Esophagus muscularis mucosa (tissue), 4 donors: Measurements from ENCODE around the gene ZFYVE27. TPM values are rescaled to one million over a fixed set of nuclear protein-coding genes. Genes with fewer than 3 reads are reported as not detected.

ENCODE experiments used
- DNase-seq: peaks from one replicate; pipeline ENCODE4 v3.0.0-alpha.2; 2017; ENCODE audit errors: extremely low spot score
- H3K27ac ChIP-seq, 4 donors: fragments of 200-600 bp; sonication (generic); replicated peaks in 1 of 4; 1 replicate in 3 of 4; 2 replicates in 1 of 4; pipeline ENCODE4 v1.5.1; 2016 to 2019; ENCODE audit warnings: mild to moderate bottlenecking in 1 of 4
- H3K27me3 ChIP-seq, 4 donors: fragments of 200-600 bp; sonication (generic); one replicate each; pipeline versions ENCODE4 v1.5.1 to v1.6.0; 2016 to 2019
- H3K36me3 ChIP-seq, 4 donors: fragments of 200-600 bp; sonication (generic); one replicate each; pipeline ENCODE4 v1.5.1; 2016 to 2019
- H3K4me1 ChIP-seq, 4 donors: fragments of 200-600 bp; sonication (generic); one replicate each; pipeline ENCODE4 v1.5.1; 2016 to 2019
- H3K4me3 ChIP-seq, 4 donors: fragments of 200-600 bp; sonication (generic); 1 replicate in 2 of 4; 2 replicates in 2 of 4; pipeline ENCODE4 v1.5.1; 2016 to 2019; ENCODE audit warnings: mild to moderate bottlenecking in 4 of 4, moderate library complexity in 1 of 4
- H3K9me3 ChIP-seq, 4 donors: fragments of 200-600 bp; sonication (generic); 1 replicate in 3 of 4; 2 replicates in 1 of 4; pipeline ENCODE4 v1.5.1; 2016 to 2019
- EP300 ChIP-seq: sonication (generic); formaldehyde crosslinking; IDR thresholded peaks from one replicate; pipeline ENCODE4 v1.6.1; 2017; ENCODE audit warnings: antibody characterized with exemption
- POLR2A ChIP-seq: fragments of 450-650 bp; IDR thresholded peaks from one replicate; pipeline ENCODE4 v1.6.1; 2017; ENCODE audit warnings: antibody characterized with exemption, moderate library complexity, mild to moderate bottlenecking, low read depth
- POLR2AphosphoS5 ChIP-seq, 2 donors: sonication (generic); formaldehyde crosslinking; IDR thresholded peaks; one replicate each; pipeline ENCODE4 v1.6.1; 2017; ENCODE audit warnings: antibody characterized with exemption in 2 of 2
- WGBS: methylation state at CpG from one replicate; pipeline ENCODE4 v1.1.5; 2018; 5-methylcytosine and 5-hydroxymethylcytosine counted together
- intact Hi-C: fragments of 100-400 bp; cut with DNase I; formaldehyde crosslinking; loops from one replicate; pipeline ENCODE4 v1.15.1; 2023
- total RNA-seq, 4 donors: library from RNA; depleted of rRNA; stranded (reverse); fragments of >200 nt; gene quantifications; one replicate each; pipeline versions ENCODE4 v1.1.0 to v1.2.1, GENCODE V29; 2016
- TF ChIP-seq, protein P1 (sequence below), 3 experiments: fragments of 200-600 bp in 2 of 3; fragments of 450-650 bp in 1 of 3; sonication (generic) in 2 of 3; IDR thresholded peaks; one replicate each; pipeline ENCODE4 v1.5.1; 2017 to 2019; ENCODE audit warnings: antibody characterized with exemption in 3 of 3, mild to moderate bottlenecking in 2 of 3, moderate library complexity in 1 of 3

ZFYVE27 gene
- total RNA-seq, 4 donors from 2014 or later = 7.1 to 17.2 (median 16.0) TPM

DNA sequence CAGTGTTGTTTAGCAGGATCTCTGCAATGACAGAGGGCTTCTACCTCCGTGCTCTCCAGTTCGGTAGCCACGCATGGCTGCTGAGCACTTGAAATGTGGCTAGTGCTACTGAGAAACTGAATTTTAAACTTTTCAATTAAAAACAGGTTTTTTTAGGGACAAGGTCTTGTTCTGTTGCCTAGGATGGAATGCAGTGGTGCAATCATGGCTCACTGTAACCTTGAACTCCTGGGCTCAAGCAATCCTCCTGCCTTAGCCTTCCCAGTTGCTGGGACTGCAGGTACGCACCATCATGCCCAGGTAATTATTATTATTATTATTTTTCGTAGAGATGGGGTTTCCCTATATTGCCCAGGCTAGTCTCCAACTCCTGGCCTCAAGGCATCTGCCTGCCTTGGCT, 48.3 kb downstream of the ZFYVE27 start:
- DNase-seq = no peak
- Histone ChIP-seq H3K4me1 (peaks cover 15 to 30% (median 25%) of the 10 kb centered on the region in 4 donors), H3K27me3 (peaks cover 0 to 38% (median 0%) of the 10 kb centered on the region in 4 donors), H3K4me3 (no peak overlapping the region), H3K27ac (no peak overlapping the region), H3K36me3 (no peaks in the 10 kb centered on the region), H3K9me3 (no peaks in the 10 kb centered on the region)
- intact Hi-C loops = no loop called here
- TF ChIP-seq POLR2AphosphoS5 (IDR thresholded peaks at IDR 0.05) (no peak), POLR2A (no peak), EP300 (no peak)
- TF ChIP-seq, protein P1, sequence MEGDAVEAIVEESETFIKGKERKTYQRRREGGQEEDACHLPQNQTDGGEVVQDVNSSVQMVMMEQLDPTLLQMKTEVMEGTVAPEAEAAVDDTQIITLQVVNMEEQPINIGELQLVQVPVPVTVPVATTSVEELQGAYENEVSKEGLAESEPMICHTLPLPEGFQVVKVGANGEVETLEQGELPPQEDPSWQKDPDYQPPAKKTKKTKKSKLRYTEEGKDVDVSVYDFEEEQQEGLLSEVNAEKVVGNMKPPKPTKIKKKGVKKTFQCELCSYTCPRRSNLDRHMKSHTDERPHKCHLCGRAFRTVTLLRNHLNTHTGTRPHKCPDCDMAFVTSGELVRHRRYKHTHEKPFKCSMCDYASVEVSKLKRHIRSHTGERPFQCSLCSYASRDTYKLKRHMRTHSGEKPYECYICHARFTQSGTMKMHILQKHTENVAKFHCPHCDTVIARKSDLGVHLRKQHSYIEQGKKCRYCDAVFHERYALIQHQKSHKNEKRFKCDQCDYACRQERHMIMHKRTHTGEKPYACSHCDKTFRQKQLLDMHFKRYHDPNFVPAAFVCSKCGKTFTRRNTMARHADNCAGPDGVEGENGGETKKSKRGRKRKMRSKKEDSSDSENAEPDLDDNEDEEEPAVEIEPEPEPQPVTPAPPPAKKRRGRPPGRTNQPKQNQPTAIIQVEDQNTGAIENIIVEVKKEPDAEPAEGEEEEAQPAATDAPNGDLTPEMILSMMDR (IDR thresholded peaks at IDR 0.05) = no peak
- WGBS = 95% methylated on average over 5 of the region's 5 CpGs

DNA sequence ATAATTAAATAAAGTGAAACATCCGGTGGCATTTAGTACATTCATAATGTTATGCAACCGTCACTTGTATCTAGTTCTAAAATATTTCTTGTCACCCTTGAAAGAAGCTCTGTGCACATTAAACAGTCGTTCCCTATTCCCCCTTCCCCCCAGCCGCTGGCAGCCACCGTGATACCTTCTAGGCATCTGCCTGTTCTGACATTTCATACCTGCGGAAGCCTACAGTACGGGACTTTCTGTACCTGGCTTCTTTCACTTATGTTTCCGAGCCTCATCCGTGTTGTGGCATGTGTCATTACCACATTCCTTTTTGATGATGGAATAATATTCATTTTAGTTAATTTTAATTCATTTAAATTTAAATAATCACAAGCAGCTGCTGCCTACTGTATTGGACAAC, 48.8 kb downstream of the ZFYVE27 start:
- WGBS = 82% methylated on average over 9 of the region's 9 CpGs
- Histone ChIP-seq H3K9me3 (no peaks in the 10 kb centered on the region), H3K27me3 (peaks cover 0 to 42% (median 0%) of the 10 kb centered on the region in 4 donors), H3K36me3 (no peaks in the 10 kb centered on the region), H3K4me3 (no peak overlapping the region), H3K4me1 (peaks cover 15 to 25% (median 23%) of the 10 kb centered on the region in 4 donors), H3K27ac (no peak overlapping the region)
- intact Hi-C loops = no loop called here
- no peak for DNase-seq
- TF ChIP-seq, protein P1 (IDR thresholded peaks at IDR 0.05) = no peak
- no peak for TF ChIP-seq POLR2A
- TF ChIP-seq POLR2AphosphoS5 (IDR thresholded peaks at IDR 0.05) = no peak
- TF ChIP-seq EP300 = no peak

DNA sequence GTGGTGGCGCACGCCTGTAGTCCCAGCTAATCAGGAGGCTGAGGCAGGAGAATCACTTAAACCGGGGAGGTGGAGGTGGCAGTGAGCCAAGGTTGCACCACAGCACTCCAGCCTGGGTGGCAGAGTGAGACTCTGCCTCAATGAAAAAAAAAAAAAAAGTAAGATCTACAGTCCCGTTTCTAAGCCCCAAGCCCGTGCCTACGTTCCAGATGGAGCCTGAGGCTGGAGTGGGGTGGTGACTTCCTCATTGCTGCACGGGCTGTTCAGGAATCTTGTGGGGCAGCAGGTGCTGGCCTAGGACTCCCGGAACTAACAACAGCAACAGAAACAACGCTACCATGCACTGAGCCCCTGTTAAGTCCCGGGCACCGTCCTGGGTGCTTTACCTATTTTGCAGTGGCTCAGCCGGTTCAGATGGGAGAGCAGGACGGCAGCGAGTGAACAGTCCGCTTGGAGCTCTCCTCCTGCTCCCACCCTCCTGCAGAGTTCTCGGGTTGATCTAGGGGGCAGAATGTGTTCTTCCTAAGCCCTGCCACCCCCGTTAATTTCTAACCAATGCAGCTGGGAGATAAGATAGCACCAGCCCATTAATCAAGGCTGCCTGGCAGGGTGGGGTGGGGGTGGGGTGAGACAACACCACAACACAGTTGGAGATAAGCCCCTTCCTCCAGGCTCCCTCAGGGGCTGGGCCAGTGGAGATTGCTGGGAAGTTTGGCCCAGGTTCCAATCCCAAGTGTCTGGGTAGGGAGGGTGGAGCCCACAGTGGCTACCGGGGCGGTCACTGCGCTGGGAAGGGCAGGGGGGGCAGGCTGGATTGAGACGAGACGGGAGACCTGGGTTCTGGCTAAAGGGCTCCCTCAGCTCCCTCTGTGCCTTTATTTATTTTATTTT, 51.9 kb downstream of the ZFYVE27 start:
- TF ChIP-seq, protein P1 (IDR thresholded peaks at IDR 0.05) = no peak
- no peak for TF ChIP-seq POLR2AphosphoS5 (IDR thresholded peaks at IDR 0.05)
- TF ChIP-seq POLR2A = no peak
- TF ChIP-seq EP300 = no peak
- Histone ChIP-seq H3K36me3 (no peaks in the 10 kb centered on the region), H3K4me3 (no peak overlapping the region), H3K27me3 (peaks cover 0 to 67% (median 0%) of the 10 kb centered on the region in 4 donors), H3K27ac (no peak overlapping the region), H3K9me3 (no peaks in the 10 kb centered on the region), H3K4me1 (peaks cover 0 to 12% (median 9%) of the 10 kb centered on the region in 4 donors)
- intact Hi-C loops = no loop called here
- 29% methylated on average over 13 of the region's 22 CpGs for WGBS
- no peak for DNase-seq

- no peak overlapping the region for H3K27ac ChIP-seq
- no peaks in the 10 kb centered on the region for H3K36me3 ChIP-seq
- no peak for DNase-seq
- 82% methylated on average over 5 of the region's 6 CpGs for WGBS
- no peaks in the 10 kb centered on the region for H3K9me3 ChIP-seq
- H3K4me1 ChIP-seq = peaks cover 0 to 12% (median 9%) of the 10 kb centered on the region in 4 donors
- H3K27me3 ChIP-seq = peaks cover 0 to 67% (median 0%) of the 10 kb centered on the region in 4 donors
- TF ChIP-seq, protein P1 (IDR thresholded peaks at IDR 0.05) = no peak
- TF ChIP-seq POLR2A (no peak), POLR2AphosphoS5 (IDR thresholded peaks at IDR 0.05) (no peak), EP300 (no peak)
- H3K4me3 ChIP-seq = no peak overlapping the region
- intact Hi-C loops = loop anchor here (10.0 kb wide), 1 partner anchor 255 kb away; no protein-coding TSS in a partner anchor
Observed at GRCh38 chr10:97789770-97790397, 53.0 kb downstream of the ZFYVE27 start.
